ENCODE results near the gene PAPPA. TPM values are rescaled to one million over a fixed set of nuclear protein-coding genes. Genes with fewer than 3 reads are reported as not detected.

PAPPA gene
- total RNA-seq, 4 donors from 2014 or later: 2.1 to 5.0 (median 3.7) TPM

GRCh38 chr9:116243708-116244107 lies 90.1 kb downstream of the PAPPA start:
- no peak overlapping the region for H3K27ac ChIP-seq (replicated peaks in 1 of 4)
- WGBS: 92% methylated on average over 1 of the region's 1 CpG
- no peak for DNase-seq (ENCODE audit: extremely low spot score)
- intact Hi-C loops (cut with DNase I): no loop called here
- H3K36me3 ChIP-seq: no peaks in the 10 kb centered on the region
- no peaks in the 10 kb centered on the region for H3K9me3 ChIP-seq
- H3K4me1 ChIP-seq: no peaks in the 10 kb centered on the region
- no peak for TF ChIP-seq POLR2A (IDR thresholded peaks at IDR 0.05; ENCODE audit: low read depth)
- no peak for TF ChIP-seq EP300 (IDR thresholded peaks at IDR 0.05)
- TF ChIP-seq POLR2AphosphoS5 (IDR thresholded peaks at IDR 0.05): no peak
- TF ChIP-seq CTCF (IDR thresholded peaks at IDR 0.05): no peak
- no peaks in the 10 kb centered on the region for H3K27me3 ChIP-seq
- H3K4me3 ChIP-seq: no peak overlapping the region

DNA sequence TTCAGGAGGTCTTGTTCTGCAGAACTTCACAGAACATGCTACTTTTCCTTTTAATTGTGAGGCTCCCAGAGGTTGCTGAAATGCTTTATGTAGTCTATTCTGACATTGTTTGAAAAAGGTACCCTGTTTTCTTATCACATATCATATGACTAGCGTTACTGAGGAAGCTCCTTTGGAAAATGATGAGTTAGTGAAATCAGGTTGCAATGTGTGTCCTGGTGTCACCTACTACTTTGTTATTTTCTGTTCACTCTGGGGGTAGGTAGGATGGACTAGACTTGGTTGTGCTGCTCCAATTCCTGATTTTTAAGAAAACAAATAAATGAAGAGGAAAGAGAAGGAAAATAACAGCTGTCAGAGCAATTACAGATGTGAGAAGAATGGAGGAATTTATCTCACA lies 93.7 kb downstream of the PAPPA start:
- no peak overlapping the region for H3K27ac ChIP-seq (replicated peaks in 1 of 4)
- H3K9me3 ChIP-seq: no peaks in the 10 kb centered on the region
- intact Hi-C loops (cut with DNase I): no loop called here
- no peak overlapping the region for H3K4me3 ChIP-seq
- WGBS: 70% methylated on average over 1 of the region's 1 CpG
- no peak for DNase-seq (ENCODE audit: extremely low spot score)
- H3K36me3 ChIP-seq: no peaks in the 10 kb centered on the region
- no peak for TF ChIP-seq POLR2AphosphoS5 (IDR thresholded peaks at IDR 0.05)
- H3K27me3 ChIP-seq: no peaks in the 10 kb centered on the region
- no peaks in the 10 kb centered on the region for H3K4me1 ChIP-seq

GRCh38 chr9:116247791-116248374 lies 94.3 kb downstream of the PAPPA start:
- H3K27ac ChIP-seq (replicated peaks in 1 of 4): no peak overlapping the region
- TF ChIP-seq CTCF (IDR thresholded peaks at IDR 0.05): no peak
- no peak for TF ChIP-seq POLR2A (IDR thresholded peaks at IDR 0.05; ENCODE audit: low read depth)
- no peak for TF ChIP-seq EP300 (IDR thresholded peaks at IDR 0.05)
- no peak for TF ChIP-seq POLR2AphosphoS5 (IDR thresholded peaks at IDR 0.05)
- no peak overlapping the region for H3K4me3 ChIP-seq
- H3K36me3 ChIP-seq: no peaks in the 10 kb centered on the region
- 88% methylated on average over 2 of the region's 2 CpGs for WGBS
- no peaks in the 10 kb centered on the region for H3K4me1 ChIP-seq
- intact Hi-C loops (cut with DNase I): no loop called here
- H3K27me3 ChIP-seq: no peaks in the 10 kb centered on the region
- no peak for DNase-seq (ENCODE audit: extremely low spot score)
- no peaks in the 10 kb centered on the region for H3K9me3 ChIP-seq

GRCh38 chr9:116250891-116251290 lies 97.3 kb downstream of the PAPPA start:
- Histone ChIP-seq H3K4me1 (no peaks in the 10 kb centered on the region), H3K4me3 (no peak overlapping the region), H3K36me3 (no peaks in the 10 kb centered on the region), H3K9me3 (no peaks in the 10 kb centered on the region), H3K27me3 (no peaks in the 10 kb centered on the region), H3K27ac (replicated peaks in 1 of 4) (no peak overlapping the region)
- 45% methylated on average over 4 of the region's 4 CpGs for WGBS
- intact Hi-C loops (cut with DNase I): no loop called here
- DNase-seq (ENCODE audit: extremely low spot score): no peak
- TF ChIP-seq POLR2AphosphoS5 (IDR thresholded peaks at IDR 0.05) (no peak), CTCF (IDR thresholded peaks at IDR 0.05) (no peak), EP300 (IDR thresholded peaks at IDR 0.05) (no peak), POLR2A (IDR thresholded peaks at IDR 0.05; ENCODE audit: low read depth) (no peak)

- no peak overlapping the region for H3K27ac ChIP-seq (replicated peaks in 1 of 4)
- H3K4me1 ChIP-seq: no peaks in the 10 kb centered on the region
- no peak for DNase-seq (ENCODE audit: extremely low spot score)
- TF ChIP-seq POLR2AphosphoS5 (IDR thresholded peaks at IDR 0.05) (no peak), CTCF (IDR thresholded peaks at IDR 0.05) (no peak), POLR2A (IDR thresholded peaks at IDR 0.05; ENCODE audit: low read depth) (no peak)
- H3K36me3 ChIP-seq: no peaks in the 10 kb centered on the region
- H3K27me3 ChIP-seq: no peaks in the 10 kb centered on the region
- intact Hi-C loops (cut with DNase I): no loop called here
- 65% methylated on average over 5 of the region's 5 CpGs for WGBS
- H3K9me3 ChIP-seq: no peaks in the 10 kb centered on the region
- H3K4me3 ChIP-seq: no peak overlapping the region
Observed at GRCh38 chr9:116251366-116251765, 97.8 kb downstream of the PAPPA start.

Data from esophagus muscularis mucosa (tissue), 4 donors.